ENCODE measurements around the gene AGL.
"Not testable (repeated sequence)": the region's sequence is repeated elsewhere in the genome, so short reads cannot be mapped to it uniquely, and the experiment has no call there.

AGL gene

GRCh38 chr1:99850459-99851291 is 514 bp downstream of the AGL start:
- peak in 9 of 51 donors; percentile 28 to 86 (median 49) for DNase-seq

- DNase-seq: no peak
These were observed 1.8 kb downstream of the AGL start for GRCh38 chr1:99851850-99852454.

- DNase-seq: no peak
These were observed 2.5 kb downstream of the AGL start for GRCh38 chr1:99852648-99853047.

GRCh38 chr1:99855914-99856450 is 5.8 kb downstream of the AGL start:
- no peak for DNase-seq

- DNase-seq: not testable (repeated sequence)
These were observed 6.9 kb downstream of the AGL start for GRCh38 chr1:99857041-99857440.

GRCh38 chr1:99858286-99858685 is 8.1 kb downstream of the AGL start:
- DNase-seq: no peak

GRCh38 chr1:99858881-99859280 is 8.7 kb downstream of the AGL start:
- no peak for DNase-seq

GRCh38 chr1:99860703-99861102 is 10.5 kb downstream of the AGL start:
- no peak for DNase-seq

- DNase-seq: no peak
These were observed 17.5 kb downstream of the AGL start for GRCh38 chr1:99867682-99868081.

- DNase-seq: no peak
These were observed 19.1 kb downstream of the AGL start for GRCh38 chr1:99869304-99869703.

GRCh38 chr1:99869723-99870122 is 19.6 kb downstream of the AGL start:
- no peak for DNase-seq

- DNase-seq: no peak
These were observed 21.9 kb downstream of the AGL start for GRCh38 chr1:99872063-99872462.

- DNase-seq: no peak
These were observed 27.4 kb downstream of the AGL start for GRCh38 chr1:99877568-99877967.

- no peak for DNase-seq
These were observed 36.0 kb downstream of the AGL start for GRCh38 chr1:99886179-99886578.

GRCh38 chr1:99886841-99887240 is 36.7 kb downstream of the AGL start:
- no peak for DNase-seq

GRCh38 chr1:99887890-99888289 is 37.7 kb downstream of the AGL start:
- DNase-seq: no peak

- no peak for DNase-seq
These were observed 41.8 kb downstream of the AGL start for GRCh38 chr1:99891997-99892396.

- not testable (repeated sequence) for DNase-seq
These were observed 53.1 kb downstream of the AGL start for GRCh38 chr1:99903278-99903677.

- DNase-seq: no peak
These were observed 56.4 kb downstream of the AGL start for GRCh38 chr1:99906535-99906934.

GRCh38 chr1:99917214-99917613 is 67.1 kb downstream of the AGL start:
- no peak for DNase-seq

- no peak for DNase-seq
These were observed 69.1 kb downstream of the AGL start for GRCh38 chr1:99919220-99919619.

GRCh38 chr1:99934801-99935200 is 84.6 kb downstream of the AGL start:
- DNase-seq: no peak

- DNase-seq: no peak
These were observed 85.4 kb downstream of the AGL start for GRCh38 chr1:99935534-99935933.
